Medulla oblongata (tissue), 1 donor: ENCODE results near the gene SLC45A1.

Experiments
- DNase-seq: peaks from one replicate; pipeline ENCODE4 v3.0.0-alpha.2; 2015; ENCODE audit errors: extremely low spot score

Gene SLC45A1

DNA sequence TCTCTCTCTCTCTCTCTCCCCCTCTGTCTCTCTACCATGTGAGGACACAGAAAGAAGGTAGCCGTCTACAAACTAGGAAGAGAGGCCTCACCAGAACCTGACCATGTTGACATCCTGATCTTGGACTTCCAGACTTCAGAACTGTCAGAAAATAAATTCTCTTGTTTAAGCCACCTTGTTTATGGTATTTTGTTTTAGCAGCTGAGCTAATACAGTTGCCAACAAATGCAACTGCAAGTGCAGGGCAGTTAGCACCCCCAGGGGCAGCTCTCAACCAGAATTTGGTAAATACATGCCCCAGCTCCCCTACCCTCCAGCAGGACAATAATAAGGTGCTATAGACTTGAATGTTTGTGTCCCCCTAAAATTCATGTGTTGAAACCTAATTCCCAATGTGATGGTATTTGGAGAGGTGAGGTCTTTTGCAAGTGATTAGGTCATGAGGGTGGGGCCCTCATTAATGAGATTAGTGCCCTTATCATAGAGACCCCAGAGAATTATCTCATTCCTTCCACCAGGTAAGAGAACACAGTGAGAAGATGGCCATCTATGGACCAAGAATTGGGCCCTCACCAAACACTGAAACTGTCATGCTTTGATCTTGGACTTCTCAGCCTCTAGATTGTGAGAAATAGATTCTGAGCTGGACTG lies 6.7 kb upstream of the SLC45A1 start:
- DNase-seq = no peak

DNA sequence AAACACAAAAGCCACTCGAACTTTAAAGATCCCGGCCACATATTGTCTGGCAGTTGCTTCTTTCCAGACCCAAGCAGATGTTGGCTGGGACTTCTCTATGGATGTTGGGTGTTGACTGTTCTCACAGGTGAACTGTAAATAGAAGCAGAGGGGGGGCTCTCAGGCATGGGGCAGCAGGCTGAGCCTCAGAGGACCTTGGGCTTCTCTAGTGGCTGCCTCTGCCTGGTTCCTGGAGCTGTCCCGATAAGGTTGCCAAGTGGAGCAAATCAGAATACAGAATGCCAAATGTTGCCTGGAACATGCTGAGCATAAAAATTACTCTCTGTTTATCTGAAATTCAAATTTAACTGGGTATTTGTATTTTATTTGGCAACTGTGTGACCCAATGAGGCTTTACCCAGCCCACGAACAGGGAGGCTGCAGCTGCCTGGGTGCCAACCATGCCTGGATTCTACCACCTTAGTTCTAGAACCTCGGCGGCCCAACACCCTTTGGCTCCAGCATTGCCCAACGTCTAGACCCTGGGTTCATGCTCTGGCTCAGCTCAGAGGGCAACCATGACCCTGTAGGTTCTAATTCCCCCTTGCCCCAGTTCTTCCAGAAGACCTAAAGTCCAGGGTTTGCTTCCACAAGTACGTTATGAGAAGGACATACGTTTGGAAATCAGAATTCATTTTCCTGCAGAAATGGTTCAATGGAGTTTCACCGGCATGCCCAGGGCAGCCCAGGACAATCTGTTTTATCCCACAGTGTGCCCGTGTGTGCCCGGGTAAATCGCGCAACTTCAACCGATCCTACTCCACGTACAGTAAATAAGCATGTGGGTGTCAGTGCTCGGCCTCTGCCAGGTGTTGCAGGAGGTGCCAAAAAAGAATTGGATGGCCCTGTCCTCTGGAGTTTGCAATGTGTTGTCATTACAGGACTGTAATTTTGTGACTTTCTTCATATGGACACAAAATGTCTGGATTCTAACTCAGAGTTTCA lies 5.4 kb upstream of the SLC45A1 start:
- no peak for DNase-seq

DNA sequence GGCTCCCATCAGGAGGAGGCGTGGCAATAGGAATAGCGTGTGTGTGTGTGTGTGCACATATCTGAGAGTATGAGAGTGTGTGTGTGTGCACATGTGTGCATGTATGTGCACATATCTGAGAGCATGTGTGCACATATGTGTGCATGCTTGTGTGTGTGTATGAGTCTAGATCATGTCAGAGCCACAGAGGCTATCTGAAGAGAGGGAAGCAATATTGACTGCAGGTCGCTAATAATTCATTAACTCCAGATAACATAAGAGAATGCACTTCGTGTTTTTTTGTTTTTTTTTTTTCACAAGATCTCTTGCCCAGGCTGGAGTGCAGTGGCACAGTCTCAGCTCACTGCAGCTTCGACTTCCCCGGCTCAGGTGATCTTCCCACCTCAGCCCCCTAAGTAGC lies 4.7 kb upstream of the SLC45A1 start:
- no peak for DNase-seq

DNA sequence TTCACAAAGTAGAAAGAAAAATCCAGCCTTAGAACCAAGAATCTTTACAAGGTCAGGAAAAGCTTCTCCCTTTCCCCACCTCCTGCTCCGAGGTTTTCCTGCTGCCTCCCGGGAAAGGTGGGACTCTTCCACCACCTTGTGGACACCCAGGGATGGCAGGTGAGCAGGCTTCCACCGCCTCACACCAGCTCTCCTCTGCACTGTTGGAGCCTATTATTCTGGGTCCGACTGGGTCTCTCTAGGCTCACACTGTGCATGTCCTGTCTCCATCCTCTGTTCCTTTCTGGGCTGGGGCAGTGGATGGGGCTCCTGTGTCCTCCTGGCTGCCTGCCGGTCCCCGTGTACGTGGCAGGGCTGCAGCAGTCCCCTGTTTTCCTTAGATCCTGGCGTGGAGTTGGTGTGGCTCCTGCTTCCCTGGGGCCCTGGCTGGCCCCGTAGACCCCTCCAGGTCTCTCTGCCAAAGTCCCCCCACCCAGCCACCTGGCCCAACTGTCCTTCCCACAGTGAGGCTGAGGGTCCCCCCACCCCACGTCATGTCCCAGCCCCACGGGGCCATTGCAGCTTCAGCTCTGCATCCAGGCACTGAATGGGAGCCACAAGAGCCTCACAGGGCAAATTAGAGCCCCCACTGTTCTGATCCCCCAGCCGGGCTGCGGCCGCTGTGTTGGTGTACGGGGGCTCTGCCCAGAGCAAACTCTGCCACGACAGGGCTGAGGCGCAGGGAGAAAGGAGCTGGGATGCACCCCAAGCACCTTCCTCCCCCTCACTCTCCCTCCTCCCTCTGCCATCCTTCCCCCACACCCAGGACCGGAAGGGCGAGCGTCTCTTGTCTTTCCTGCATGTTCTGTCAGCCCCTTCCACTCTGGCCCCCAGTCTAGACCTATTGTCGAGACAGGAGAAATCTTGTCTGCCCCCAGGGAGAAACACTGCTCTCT lies 3.3 kb upstream of the SLC45A1 start:
- DNase-seq = peak; percentile 74

DNA sequence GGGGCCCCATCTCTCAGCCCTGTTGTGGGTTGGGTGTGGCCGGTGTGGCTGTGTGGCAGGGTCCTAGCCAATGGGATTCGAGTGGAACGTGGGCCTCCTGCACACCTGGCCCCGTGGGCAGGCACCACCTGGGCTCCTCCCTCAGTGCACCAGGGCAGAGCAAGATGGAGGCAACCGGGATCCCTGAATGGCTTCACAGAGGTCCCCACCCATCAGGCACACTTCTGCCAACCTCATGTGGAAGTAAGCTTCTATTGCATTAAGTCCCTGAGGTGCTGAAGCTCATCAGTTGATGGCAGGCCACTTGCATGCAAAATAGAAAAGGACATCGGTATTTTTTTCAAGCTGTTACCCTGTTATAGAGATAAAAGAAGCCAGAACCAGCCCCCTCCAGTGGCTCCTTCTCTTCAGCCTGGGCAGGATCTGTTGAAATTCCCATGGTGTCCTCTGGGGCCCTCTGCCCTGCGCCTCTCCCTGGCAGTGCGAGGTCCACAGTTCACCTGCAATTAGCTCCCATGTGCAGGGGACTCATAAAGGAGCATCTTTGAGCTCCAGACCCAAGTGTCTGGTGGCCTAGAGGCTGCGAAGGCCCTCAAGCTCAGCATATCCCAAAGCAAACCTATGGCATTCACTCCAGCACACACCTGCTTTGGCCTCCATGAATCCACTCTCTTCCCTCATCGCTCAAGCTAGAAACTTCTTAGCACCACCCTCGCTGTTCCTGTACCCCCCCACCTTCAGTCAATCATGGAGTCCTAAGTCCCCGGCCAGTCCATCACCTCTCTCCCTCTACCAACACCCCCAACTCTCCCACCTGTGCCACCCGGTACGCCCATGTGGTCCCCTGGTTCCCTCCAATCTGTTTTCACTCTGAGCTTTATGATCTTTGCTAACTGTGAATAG lies 2.1 kb upstream of the SLC45A1 start:
- DNase-seq = no peak

DNA sequence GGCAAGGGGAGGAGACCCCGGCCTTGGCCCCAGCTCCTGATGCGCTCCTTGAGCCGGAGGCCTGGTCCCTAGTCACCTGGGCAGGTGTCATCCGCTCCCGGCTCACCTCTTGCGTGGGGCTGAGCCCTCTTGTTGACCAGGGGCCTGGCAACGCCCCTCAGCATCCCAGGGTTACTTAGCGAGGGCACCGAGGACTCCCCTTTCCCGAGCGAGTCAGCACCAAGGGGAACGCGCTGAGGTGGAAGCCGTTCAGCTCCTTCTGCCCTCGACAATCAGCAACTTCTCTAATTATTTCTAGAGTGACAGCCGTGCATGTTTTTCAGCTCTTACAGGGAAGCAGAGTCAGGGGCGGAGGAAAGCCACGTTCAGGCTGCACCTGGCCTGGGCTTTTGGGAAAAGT lies 522 bp downstream of the SLC45A1 start:
- DNase-seq = no peak

DNA sequence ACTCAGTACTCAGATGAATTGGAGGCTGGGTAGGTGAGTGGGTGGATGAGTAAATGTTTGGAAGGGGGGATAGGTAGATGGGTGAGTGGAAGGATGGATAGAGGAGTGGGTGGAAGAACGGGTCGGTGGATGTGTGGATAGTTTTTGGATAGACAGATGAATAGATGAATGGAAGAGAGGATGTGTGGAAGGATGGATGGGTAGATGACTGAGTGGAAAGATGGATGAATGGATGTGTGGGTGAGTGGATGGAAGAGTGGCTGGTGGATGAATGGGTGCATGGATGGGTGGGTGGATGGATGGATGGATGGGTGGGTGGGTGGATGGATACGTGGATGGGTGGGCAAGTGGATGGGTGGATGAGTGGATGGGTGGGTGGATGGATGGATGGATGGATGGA lies 3.7 kb downstream of the SLC45A1 start:
- DNase-seq = no peak

DNA sequence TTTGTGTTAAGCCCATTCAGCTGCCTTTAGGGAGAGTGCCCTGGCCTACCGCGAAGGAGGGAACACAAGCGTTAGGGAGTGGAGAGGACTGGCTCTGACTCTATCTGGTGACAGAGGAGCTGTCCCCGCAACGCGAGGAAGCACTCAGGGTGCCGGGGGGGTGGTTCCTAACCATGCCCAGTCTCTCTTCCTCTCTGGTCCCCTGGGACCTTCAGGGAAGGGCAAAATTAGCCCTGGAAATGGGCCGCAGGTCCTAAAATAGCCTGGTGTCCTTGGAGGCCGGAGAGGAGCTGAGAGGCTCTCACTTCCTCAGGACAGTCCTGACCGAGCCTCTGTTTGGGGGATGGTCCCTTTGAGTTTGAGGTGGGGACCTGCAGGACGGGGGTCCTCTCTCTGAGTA lies 5.8 kb downstream of the SLC45A1 start:
- no peak for DNase-seq

DNA sequence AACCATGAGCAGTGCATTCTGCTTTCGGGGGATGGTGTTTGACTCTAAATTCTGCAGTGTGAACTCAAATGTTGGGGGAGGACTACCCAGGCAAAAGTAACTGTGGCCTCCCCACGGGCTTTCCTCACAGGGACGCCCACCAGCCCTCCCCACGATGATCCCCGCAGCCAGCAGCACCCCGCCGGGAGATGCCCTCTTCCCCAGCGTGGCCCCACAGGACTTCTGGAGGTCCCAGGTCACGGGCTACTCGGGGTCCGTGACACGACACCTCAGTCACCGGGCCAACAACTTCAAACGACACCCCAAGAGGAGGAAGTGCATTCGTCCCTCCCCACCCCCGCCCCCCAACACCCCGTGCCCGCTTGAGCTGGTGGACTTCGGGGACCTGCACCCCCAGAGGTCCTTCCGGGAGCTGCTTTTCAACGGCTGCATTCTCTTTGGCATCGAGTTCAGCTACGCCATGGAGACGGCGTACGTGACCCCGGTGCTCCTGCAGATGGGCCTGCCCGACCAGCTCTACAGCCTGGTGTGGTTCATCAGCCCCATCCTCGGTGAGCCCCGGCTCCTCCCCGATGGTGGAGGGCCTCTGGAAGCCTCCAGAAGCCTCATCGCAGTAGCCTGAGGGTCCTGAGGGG lies 6.4 kb downstream of the SLC45A1 start:
- no peak for DNase-seq

DNA sequence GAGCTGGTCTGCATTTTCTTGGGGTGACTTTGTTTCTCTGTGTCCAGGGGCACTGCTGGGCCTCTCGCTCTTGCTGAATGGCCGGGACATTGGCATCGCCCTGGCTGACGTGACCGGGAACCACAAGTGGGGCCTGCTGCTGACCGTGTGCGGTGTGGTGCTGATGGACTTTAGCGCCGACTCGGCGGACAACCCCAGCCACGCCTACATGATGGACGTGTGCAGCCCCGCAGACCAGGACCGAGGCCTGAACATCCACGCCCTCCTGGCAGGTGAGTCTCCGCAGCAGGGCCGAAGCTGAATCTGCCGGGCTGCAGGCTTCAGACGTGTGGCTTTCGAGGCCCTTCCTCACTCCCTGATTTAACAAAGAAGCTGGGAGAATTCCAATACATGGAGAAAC lies 7.9 kb downstream of the SLC45A1 start:
- no peak for DNase-seq

DNA sequence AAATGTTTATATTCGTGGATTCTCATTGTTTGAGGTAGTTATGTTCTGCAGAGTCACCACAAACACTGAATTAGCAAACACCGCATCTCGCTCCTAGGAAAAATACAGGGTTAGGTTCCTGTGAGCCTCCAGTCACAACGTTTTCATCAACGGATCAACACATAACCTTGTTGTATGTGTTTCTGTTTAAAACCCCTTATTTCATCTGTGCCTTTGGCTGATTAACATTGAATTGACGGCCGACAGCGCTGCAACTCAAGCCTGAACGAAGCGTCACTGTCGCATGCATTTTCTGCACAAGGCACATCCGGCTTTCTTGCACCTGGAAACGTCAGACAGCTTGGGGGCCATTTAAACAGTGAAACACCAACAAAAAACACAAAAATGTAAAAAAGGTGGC lies 8.4 kb downstream of the SLC45A1 start:
- no peak for DNase-seq

DNA sequence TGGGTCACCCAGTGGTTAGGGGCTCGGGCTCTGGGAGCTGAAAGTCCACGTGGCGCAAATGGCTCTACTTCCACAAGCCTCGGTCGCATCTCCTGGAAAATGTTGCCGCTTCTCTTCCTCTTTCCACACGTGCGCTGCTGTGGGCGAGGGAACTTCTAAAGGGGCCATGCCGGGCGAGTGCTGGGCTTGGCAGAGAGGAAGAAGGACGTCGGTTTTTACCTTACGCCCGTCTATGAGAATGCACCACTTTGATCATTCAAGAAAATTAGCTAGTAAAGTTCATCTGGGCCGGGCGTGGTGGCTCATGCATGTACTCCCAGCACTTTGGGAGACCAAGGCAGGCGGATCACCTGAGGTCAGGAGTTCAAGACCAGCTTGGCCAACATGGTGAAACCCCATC lies 10.4 kb downstream of the SLC45A1 start:
- DNase-seq = no peak

DNA sequence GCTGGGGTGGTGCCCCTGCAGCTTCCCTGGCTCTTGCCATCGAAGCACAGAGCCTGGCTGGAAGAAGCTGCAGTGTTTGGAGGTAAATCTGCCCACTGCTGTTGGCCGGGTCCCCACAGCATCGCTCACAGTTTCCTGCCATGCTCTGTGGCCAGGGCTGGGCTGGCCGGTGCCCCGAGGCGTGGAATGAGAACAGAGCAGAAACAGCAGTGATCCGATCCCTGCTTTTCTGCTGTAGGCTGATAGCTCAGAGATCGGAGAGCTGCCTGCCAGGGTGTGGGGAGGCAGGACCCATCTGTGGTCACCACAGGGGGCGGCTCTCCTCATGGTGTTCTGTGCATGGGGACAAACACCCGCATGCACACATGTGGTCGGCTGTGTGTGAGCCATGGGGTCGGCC lies 11.5 kb downstream of the SLC45A1 start:
- DNase-seq = no peak

DNA sequence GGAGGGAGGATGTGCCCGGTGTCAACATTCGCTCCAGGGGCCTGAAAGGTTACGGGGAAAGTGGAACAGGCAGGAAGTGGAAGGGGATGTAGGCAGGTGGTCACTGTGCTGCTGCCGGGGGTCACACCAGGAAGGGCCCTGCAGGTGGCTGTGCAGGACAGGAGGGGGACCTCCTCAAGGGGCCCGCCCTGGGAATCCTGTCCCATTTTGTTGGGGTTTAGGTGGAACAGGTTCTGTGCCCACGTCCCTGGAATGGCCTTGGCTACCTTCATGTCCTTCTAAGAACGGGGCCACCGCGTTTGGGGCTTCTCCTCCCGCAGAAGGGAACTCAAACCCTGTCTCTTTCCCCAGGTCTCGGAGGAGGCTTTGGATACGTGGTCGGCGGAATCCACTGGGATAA lies 11.9 kb downstream of the SLC45A1 start:
- DNase-seq = no peak

DNA sequence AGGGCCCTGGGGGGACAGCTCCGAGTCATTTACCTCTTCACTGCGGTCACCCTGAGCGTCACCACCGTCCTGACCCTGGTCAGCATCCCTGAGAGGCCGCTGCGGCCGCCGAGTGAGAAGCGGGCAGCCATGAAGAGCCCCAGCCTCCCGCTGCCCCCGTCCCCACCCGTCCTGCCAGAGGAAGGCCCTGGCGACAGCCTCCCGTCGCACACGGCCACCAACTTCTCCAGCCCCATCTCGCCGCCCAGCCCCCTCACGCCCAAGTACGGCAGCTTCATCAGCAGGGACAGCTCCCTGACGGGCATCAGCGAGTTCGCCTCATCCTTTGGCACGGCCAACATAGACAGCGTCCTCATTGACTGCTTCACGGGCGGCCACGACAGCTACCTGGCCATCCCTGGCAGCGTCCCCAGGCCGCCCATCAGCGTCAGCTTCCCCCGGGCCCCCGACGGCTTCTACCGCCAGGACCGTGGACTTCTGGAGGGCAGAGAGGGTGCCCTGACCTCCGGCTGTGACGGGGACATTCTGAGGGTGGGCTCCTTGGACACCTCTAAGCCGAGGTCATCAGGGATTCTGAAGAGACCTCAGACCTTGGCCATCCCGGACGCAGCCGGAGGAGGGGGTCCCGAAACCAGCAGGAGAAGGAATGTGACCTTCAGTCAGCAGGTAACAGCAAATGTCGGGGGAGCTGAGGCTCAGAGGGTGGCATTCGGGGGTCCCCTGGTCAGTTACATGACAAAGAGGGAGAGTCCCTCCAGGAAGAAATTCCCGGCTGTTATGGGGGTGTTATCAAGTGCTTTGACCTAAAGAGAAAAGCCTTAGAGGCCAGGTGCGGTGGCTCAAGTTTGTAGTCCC lies 12.6 kb downstream of the SLC45A1 start:
- DNase-seq = no peak

DNA sequence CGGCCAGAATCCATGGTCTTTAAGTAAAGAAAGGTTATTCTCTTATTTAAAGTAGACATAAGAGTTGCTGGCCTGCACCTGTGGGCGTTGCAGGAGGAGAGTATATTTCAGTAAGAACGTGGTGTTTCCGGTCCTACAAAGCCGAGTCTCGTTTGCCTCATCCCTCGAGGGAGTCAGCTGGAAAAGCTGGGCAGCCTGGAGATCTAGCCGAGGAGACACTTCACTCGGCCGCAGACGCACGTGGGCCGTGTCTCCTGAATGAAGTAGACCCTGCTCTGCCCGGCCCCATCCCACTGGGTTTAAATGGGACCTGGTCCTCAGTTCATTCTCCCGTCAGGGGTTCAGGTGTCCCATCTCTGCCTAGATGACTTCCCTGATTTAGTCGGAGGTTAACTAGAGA lies 14.9 kb downstream of the SLC45A1 start:
- DNase-seq = no peak

DNA sequence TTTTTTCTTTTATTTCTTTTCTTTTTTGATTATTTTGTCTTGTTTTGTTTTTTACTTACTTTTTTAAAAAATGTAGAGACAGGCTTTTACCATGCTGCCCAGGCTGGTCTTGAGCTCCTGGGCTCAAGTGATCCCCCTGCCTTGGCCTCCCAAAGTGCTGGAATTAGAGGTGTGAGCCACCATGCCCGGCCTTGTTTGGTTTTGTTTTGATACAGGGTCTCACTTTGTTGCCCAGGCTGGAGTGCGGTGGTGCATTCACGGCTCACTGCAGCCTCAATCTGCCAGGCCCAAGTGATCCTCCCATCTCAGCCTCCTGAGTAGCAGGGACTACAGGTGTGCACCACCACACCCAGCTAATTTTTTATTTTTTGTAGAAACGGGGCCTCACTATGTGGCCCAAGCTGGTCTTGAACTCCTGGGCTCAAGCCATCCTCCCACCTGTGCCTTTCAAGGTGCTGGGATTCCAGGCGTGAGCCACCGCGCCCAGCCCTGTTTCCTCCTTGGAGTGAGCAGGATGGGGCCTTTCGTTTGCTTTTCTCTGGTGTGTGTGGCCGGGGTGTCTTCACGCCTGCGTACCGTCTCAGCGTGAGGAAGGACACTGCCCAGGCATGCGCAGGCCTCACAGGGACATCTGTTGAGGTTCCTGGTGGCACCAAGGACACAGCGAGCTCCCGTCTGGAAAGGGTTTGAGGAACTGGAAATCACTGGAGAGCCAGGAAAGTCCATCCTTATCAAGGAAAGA lies 15.5 kb downstream of the SLC45A1 start:
- DNase-seq = no peak

DNA sequence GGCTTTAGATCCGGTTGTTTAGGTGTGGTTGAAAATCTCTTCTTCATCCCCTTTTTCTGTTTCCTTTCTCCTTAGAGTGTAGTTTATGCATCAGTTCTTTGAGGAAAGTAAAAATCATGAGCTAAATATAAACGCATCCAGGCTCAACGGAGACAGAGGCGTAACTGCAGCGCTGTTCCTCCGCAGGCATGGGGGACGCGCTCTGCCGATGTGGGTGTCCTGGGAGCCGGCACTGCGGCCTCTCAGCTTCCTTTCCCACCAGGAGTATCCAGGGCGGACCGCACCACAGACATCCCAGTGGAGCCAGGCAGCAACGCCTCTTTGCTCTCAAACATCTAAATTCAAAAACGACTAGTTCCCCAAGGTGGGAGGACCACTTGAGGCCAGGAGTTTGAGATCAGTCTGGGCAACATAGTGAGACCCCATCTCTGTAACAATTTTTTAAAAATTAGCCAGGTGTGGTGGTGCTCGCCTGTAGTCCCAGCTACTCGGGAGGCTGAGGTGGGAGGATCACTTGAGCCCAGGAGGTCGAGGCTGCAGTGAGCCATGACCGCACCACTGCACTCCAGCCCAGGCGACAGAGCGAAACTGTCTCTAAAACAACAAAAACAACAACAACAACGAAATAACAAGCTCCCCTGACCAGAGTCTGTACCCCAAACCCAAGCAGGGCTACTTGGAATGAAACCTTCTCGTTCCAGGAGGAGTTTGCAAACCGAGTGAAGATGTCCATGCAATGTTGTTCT lies 16.4 kb downstream of the SLC45A1 start:
- DNase-seq = no peak
